ENCODE results near the gene ZBTB20.

DNA sequence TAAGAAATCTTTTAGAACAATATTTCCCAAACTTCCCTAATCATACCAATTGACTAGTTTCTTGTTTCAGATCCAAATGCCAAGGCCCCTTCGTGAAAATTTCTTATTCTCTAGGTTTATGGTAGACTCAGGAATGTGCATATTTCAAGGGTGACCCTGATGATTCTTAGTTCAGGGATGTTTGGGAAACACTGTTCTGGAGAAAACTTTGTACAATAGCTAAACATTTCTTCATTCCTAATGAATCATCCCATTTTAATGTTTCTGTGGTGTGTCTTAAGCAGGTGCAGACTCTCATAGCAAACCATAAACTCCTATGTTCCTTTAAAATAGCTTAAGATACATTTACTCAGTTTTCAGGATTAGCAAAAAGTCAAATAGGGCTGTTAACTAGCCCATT, 538.8 kb downstream of the ZBTB20 start:
- TF ChIP-seq CTCF (IDR thresholded peaks at IDR 0.05 in 8 of 11, conservative IDR thresholded peaks at IDR 0.05 in 3 of 11): no peak
- TF ChIP-seq POLR2A (IDR thresholded peaks at IDR 0.05): no peak

Measured in spleen (tissue), 7 donors.